ENCODE measurements around the gene KANK2.
A peak's percentile ranks its signal among the peaks of the same experiment; 100 is the strongest.

The KANK2 gene

DNA sequence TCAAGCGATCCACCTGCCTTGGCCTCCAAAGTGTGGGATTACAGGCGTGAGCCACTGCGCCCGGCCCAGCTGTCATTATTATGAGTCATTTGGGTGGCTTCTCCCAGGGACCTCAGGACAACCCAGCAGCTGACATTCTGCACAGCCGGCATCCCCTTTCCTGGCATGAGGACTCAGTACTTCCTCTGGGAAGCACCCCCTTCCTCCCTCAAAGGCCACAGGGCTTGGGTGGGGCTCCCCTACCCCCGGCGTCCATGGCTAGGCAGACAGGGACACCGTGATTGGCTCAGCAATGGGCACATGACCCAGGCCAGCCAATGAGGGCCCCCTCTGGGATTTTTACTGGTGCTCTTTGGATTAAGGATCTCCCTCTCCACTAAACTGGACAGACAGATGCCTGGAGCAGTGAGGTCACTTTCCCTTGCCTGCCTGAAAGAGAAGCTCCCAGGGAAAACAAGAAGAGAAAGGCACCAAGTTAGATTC is 6.0 kb downstream of the KANK2 start:
- Histone ChIP-seq H3K79me2 (ENCODE audit: control insufficient read depth, low read length) (peaks cover 82% of the 10 kb centered on the region), H3K4me3 (ENCODE audit: low read length) (peak overlapping the region; percentile 55), H3K4me1 (ENCODE audit: control insufficient read depth, low read length) (peaks cover 98% of the 10 kb centered on the region), H3K4me2 (ENCODE audit: low read length) (peak overlapping the region; percentile 90), H3K9me2 (replicated peaks; ENCODE audit: control insufficient read depth, low read length) (no peaks in the 10 kb centered on the region), H3K27me3 (ENCODE audit: control insufficient read depth, low read length) (no peaks in the 10 kb centered on the region), H3K27ac (ENCODE audit: low read depth, low read length) (peak overlapping the region; percentile 93), H3K36me3 (ENCODE audit: control insufficient read depth, low read length) (peaks cover 86% of the 10 kb centered on the region), H3K9me3 (ENCODE audit: control insufficient read depth, insufficient read depth, low read length) (no peaks in the 10 kb centered on the region), H4K20me1 (ENCODE audit: control insufficient read depth, insufficient read depth, low read depth, low read length) (no peaks in the 10 kb centered on the region), H3F3A (ENCODE audit: control insufficient read depth, insufficient read depth) (peaks cover 32% of the 10 kb centered on the region)
- TF ChIP-seq EZH2phosphoT487 (IDR thresholded peaks at IDR 0.05; ENCODE audit: borderline replicate concordance, low read length): no peak
- TF ChIP-seq, protein P1, sequence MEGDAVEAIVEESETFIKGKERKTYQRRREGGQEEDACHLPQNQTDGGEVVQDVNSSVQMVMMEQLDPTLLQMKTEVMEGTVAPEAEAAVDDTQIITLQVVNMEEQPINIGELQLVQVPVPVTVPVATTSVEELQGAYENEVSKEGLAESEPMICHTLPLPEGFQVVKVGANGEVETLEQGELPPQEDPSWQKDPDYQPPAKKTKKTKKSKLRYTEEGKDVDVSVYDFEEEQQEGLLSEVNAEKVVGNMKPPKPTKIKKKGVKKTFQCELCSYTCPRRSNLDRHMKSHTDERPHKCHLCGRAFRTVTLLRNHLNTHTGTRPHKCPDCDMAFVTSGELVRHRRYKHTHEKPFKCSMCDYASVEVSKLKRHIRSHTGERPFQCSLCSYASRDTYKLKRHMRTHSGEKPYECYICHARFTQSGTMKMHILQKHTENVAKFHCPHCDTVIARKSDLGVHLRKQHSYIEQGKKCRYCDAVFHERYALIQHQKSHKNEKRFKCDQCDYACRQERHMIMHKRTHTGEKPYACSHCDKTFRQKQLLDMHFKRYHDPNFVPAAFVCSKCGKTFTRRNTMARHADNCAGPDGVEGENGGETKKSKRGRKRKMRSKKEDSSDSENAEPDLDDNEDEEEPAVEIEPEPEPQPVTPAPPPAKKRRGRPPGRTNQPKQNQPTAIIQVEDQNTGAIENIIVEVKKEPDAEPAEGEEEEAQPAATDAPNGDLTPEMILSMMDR (IDR thresholded peaks at IDR 0.05; ENCODE audit: low read depth, low read length, poor library complexity, severe bottlenecking): no peak

DNA sequence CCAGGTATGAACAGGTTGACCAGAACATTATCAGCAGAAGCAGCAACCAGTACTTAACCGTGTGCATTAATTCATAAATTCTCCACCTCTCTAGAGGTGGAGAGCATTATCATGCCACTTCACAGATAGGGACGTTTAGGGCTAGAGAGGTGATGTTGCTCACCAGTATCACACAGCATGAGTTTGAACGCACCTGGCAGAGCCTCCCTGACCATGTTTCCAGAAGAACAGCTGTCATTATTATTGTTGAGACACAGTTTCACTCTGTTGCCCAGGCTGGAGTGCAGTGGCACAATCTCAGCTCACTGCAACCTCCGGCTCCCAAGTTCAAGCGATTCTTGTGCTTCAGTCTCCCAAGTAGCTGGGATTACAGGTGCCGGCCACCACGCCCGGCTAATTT is 6.8 kb downstream of the KANK2 start:
- no peaks in the 10 kb centered on the region for H3K27me3 ChIP-seq (ENCODE audit: control insufficient read depth, low read length)
- H3K4me2 ChIP-seq (ENCODE audit: low read length): peak overlapping the region; percentile 90
- peak overlapping the region; percentile 55 for H3K4me3 ChIP-seq (ENCODE audit: low read length)
- H3K79me2 ChIP-seq (ENCODE audit: control insufficient read depth, low read length): peaks cover 78% of the 10 kb centered on the region
- no peaks in the 10 kb centered on the region for H3K9me3 ChIP-seq (ENCODE audit: control insufficient read depth, insufficient read depth, low read length)
- peaks cover 29% of the 10 kb centered on the region for H3F3A ChIP-seq (ENCODE audit: control insufficient read depth, insufficient read depth)
- peaks cover 100% of the 10 kb centered on the region for H3K4me1 ChIP-seq (ENCODE audit: control insufficient read depth, low read length)
- no peaks in the 10 kb centered on the region for H3K9me2 ChIP-seq (replicated peaks; ENCODE audit: control insufficient read depth, low read length)
- H3K27ac ChIP-seq (ENCODE audit: low read depth, low read length): peak overlapping the region; percentile 93
- TF ChIP-seq EZH2phosphoT487 (IDR thresholded peaks at IDR 0.05; ENCODE audit: borderline replicate concordance, low read length): no peak
- TF ChIP-seq, protein P1 (IDR thresholded peaks at IDR 0.05; ENCODE audit: low read depth, low read length, poor library complexity, severe bottlenecking): no peak
- H3K36me3 ChIP-seq (ENCODE audit: control insufficient read depth, low read length): peaks cover 90% of the 10 kb centered on the region
- no peaks in the 10 kb centered on the region for H4K20me1 ChIP-seq (ENCODE audit: control insufficient read depth, insufficient read depth, low read depth, low read length)

DNA sequence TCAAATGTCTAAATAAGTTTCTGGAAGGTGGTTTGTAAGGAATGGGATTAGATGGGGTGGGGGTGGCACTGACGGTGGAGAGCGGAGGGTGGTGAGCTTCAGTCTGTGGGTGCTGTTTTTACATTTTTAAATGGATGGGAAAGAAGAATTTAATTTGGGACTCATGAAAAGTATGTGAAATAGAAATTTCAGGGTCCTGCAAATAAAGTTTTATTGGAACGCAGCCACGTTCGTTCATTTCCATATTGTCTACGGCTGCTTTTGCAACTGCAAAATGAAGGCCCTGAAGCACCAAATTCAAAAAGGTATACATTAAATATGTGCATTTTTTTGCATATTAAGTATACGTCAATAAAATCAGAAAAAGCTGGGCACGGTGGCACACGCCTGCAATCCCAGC is 9.9 kb downstream of the KANK2 start:
- H3K9me2 ChIP-seq (replicated peaks; ENCODE audit: control insufficient read depth, low read length): no peaks in the 10 kb centered on the region
- TF ChIP-seq, protein P1 (IDR thresholded peaks at IDR 0.05; ENCODE audit: low read depth, low read length, poor library complexity, severe bottlenecking): no peak
- TF ChIP-seq EZH2phosphoT487 (IDR thresholded peaks at IDR 0.05; ENCODE audit: borderline replicate concordance, low read length): no peak
- peaks cover 13% of the 10 kb centered on the region for H3F3A ChIP-seq (ENCODE audit: control insufficient read depth, insufficient read depth)
- H3K27me3 ChIP-seq (ENCODE audit: control insufficient read depth, low read length): no peaks in the 10 kb centered on the region
- peak overlapping the region; percentile 37 for H3K27ac ChIP-seq (ENCODE audit: low read depth, low read length)
- H3K4me1 ChIP-seq (ENCODE audit: control insufficient read depth, low read length): peaks cover 71% of the 10 kb centered on the region
- peak overlapping the region; percentile 20 for H3K4me2 ChIP-seq (ENCODE audit: low read length)
- no peaks in the 10 kb centered on the region for H4K20me1 ChIP-seq (ENCODE audit: control insufficient read depth, insufficient read depth, low read depth, low read length)
- peaks cover 88% of the 10 kb centered on the region for H3K36me3 ChIP-seq (ENCODE audit: control insufficient read depth, low read length)
- H3K4me3 ChIP-seq (ENCODE audit: low read length): no peak overlapping the region
- H3K9me3 ChIP-seq (ENCODE audit: control insufficient read depth, insufficient read depth, low read length): no peaks in the 10 kb centered on the region
- H3K79me2 ChIP-seq (ENCODE audit: control insufficient read depth, low read length): peaks cover 70% of the 10 kb centered on the region
